ENCODE data around the gene LRP11. TPM values are rescaled to one million over a fixed set of nuclear protein-coding genes. Genes with fewer than 3 reads are reported as not detected.

Gene LRP11
- total and polyA plus RNA-seq, 2 of the 13 experiments (the other 11 are each of a cell fraction or from before 2014, with no cell fraction given), result 32.4 to 48.9 TPM

DNA sequence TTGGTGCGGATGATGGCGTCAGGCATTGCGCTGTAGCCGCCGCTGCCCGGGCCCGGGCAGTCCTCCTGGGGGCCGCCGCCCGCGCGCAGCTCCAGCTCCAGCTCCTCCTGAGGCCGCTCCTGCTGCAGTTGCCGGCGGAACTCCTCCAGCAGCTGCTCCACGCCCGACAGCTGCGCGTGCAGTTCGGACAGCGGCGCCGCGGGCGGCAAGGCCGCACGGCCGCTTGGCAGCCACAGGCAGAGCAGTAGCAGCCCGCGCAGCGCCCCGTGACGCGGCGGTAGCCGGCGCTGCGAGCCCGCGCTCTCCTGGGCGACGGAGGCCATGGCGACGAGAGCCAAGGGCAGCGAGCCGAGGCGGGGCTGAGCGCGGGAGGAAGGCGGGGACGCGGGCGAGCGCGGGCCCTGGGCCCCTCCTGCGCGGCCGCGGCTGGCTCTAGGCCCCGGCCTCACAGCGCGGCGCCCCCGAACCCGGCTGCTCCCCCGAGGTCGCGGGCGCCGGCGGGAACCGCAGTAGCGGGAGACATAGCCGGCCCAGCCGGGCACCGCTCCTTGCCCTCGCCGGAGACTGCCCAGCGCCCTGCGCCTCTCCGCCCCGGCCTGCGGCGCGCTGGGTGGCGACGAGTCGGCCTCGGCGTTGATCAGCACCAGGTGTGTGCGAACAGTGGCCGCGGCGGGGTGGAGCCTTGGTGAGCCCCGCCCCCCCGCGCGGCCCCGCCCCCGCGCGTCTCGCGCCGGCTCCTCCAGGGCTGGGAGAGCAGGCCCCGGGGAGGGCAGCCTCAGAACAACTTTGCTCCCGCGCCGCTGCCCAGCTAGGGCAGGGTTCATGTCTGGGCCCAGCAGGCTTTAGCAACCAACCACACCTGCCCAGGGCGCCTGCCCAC lies at the start of gene LRP11 (continued):
- TF ChIP-seq ZNF333 (CRISPR knock-in tag; IDR thresholded peaks at IDR 0.05; ENCODE audit: borderline replicate concordance) (no peak; the same call in 1 of the 2 replicates), ZNF75D (CRISPR knock-in tag; IDR thresholded peaks at IDR 0.05; ENCODE audit: borderline replicate concordance) (no peak), ARNT2 (CRISPR knock-in tag; IDR thresholded peaks at IDR 0.05; ENCODE audit: low read depth) (no peak; the same call in 1 of the 2 replicates), YEATS2 (CRISPR knock-in tag; IDR thresholded peaks at IDR 0.05; ENCODE audit: borderline replicate concordance) (0 out of 2 replicates have a peak, but pooled peaks have one; percentile 22), GPN1 (CRISPR knock-in tag; IDR thresholded peaks at IDR 0.05; ENCODE audit: borderline replicate concordance) (peak; percentile 73; the same call in 1 of the 2 replicates), ZNF460 (CRISPR knock-in tag; IDR thresholded peaks at IDR 0.05; ENCODE audit: borderline replicate concordance) (no peak), NR3C1 (CRISPR knock-in tag; IDR thresholded peaks at IDR 0.05) (no peak), NFE2L1 (CRISPR knock-in tag; IDR thresholded peaks at IDR 0.05; ENCODE audit: borderline replicate concordance) (no peak), RELA (CRISPR knock-in tag; IDR thresholded peaks at IDR 0.05) (peak; percentile 51; the same call in 1 of the 2 replicates), ZNF790 (CRISPR knock-in tag; IDR thresholded peaks at IDR 0.05; ENCODE audit: borderline replicate concordance) (peak; percentile 96; the same call in 1 of the 2 replicates), MTA1 (CRISPR knock-in tag; IDR thresholded peaks at IDR 0.05; ENCODE audit: borderline replicate concordance) (peak; percentile 47; the same call in 1 of the 2 replicates), ATF7 (IDR thresholded peaks at IDR 0.05) (no peak), ATF7 (CRISPR knock-in tag; IDR thresholded peaks at IDR 0.05) (no peak), RBM22 (optimal IDR thresholded peaks at IDR 0.05; ENCODE audit: low read length) (no peak), ARNTL (CRISPR knock-in tag; IDR thresholded peaks at IDR 0.05) (no peak), ZBTB20 (CRISPR knock-in tag; IDR thresholded peaks at IDR 0.05; ENCODE audit: borderline replicate concordance, low read depth) (0 out of 2 replicates have a peak, but pooled peaks have one; percentile 3), CEBPB (IDR thresholded peaks at IDR 0.05; ENCODE audit: borderline replicate concordance, low read depth, low read length) (no peak)
- TF ChIP-seq, protein P1, sequence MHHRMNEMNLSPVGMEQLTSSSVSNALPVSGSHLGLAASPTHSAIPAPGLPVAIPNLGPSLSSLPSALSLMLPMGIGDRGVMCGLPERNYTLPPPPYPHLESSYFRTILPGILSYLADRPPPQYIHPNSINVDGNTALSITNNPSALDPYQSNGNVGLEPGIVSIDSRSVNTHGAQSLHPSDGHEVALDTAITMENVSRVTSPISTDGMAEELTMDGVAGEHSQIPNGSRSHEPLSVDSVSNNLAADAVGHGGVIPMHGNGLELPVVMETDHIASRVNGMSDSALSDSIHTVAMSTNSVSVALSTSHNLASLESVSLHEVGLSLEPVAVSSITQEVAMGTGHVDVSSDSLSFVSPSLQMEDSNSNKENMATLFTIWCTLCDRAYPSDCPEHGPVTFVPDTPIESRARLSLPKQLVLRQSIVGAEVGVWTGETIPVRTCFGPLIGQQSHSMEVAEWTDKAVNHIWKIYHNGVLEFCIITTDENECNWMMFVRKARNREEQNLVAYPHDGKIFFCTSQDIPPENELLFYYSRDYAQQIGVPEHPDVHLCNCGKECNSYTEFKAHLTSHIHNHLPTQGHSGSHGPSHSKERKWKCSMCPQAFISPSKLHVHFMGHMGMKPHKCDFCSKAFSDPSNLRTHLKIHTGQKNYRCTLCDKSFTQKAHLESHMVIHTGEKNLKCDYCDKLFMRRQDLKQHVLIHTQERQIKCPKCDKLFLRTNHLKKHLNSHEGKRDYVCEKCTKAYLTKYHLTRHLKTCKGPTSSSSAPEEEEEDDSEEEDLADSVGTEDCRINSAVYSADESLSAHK (CRISPR knock-in tag; IDR thresholded peaks at IDR 0.05; ENCODE audit: borderline replicate concordance), result no peak
- TF ChIP-seq, protein P2, sequence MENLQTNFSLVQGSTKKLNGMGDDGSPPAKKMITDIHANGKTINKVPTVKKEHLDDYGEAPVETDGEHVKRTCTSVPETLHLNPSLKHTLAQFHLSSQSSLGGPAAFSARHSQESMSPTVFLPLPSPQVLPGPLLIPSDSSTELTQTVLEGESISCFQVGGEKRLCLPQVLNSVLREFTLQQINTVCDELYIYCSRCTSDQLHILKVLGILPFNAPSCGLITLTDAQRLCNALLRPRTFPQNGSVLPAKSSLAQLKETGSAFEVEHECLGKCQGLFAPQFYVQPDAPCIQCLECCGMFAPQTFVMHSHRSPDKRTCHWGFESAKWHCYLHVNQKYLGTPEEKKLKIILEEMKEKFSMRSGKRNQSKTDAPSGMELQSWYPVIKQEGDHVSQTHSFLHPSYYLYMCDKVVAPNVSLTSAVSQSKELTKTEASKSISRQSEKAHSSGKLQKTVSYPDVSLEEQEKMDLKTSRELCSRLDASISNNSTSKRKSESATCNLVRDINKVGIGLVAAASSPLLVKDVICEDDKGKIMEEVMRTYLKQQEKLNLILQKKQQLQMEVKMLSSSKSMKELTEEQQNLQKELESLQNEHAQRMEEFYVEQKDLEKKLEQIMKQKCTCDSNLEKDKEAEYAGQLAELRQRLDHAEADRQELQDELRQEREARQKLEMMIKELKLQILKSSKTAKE (CRISPR knock-in tag; IDR thresholded peaks at IDR 0.05; ENCODE audit: borderline replicate concordance), result no peak; the same call in 1 of the 2 replicates
- TF ChIP-seq, protein P3, sequence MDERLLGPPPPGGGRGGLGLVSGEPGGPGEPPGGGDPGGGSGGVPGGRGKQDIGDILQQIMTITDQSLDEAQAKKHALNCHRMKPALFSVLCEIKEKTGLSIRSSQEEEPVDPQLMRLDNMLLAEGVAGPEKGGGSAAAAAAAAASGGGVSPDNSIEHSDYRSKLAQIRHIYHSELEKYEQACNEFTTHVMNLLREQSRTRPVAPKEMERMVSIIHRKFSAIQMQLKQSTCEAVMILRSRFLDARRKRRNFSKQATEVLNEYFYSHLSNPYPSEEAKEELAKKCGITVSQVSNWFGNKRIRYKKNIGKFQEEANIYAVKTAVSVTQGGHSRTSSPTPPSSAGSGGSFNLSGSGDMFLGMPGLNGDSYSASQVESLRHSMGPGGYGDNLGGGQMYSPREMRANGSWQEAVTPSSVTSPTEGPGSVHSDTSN (CRISPR knock-in tag; IDR thresholded peaks at IDR 0.05), result no peak
- TF ChIP-seq, protein P4, sequence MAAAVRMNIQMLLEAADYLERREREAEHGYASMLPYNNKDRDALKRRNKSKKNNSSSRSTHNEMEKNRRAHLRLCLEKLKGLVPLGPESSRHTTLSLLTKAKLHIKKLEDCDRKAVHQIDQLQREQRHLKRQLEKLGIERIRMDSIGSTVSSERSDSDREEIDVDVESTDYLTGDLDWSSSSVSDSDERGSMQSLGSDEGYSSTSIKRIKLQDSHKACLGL (CRISPR knock-in tag; IDR thresholded peaks at IDR 0.05), result no peak
